H1 (cell line): ENCODE data around the gene DLK2. TPM values are rescaled to one million over a fixed set of nuclear protein-coding genes. Genes with fewer than 3 reads are reported as not detected.

Source experiments
- CTCF ChIA-PET: fragments of 300-600 bp; sonication (Branson Sonifier 250); formaldehyde crosslinking; loops from one replicate; lab custom pipeline; 2021; ENCODE audit not compliant: partially characterized antibody; lab: Charles Lee
- POLR2A ChIA-PET: fragments of 300-600 bp; sonication (Branson Sonifier 250); formaldehyde crosslinking; loops from one replicate; lab custom pipeline; 2021; ENCODE audit warnings: inconsistent platforms; ENCODE audit not compliant: partially characterized antibody; lab: Charles Lee
- DNase-seq, 2 experiments: peaks; one replicate each; pipeline versions ENCODE4 v3.0.0 to v3.0.0-alpha.2; 2010 to 2022; ENCODE audit warnings: low spot score in 2 of 2, low read depth in 1 of 2, mixed read lengths in 1 of 2
- FAIRE-seq: peaks from 2 replicates; lab custom pipeline; 2011; peaks lifted over from hg19 to GRCh38; lab: Jason Lieb, UNC
- H2AFZ ChIP-seq: 2 replicates; pipeline ENCODE4 v1.8.1; 2012; ENCODE audit warnings: low read length, inconsistent platforms
- H2AK5ac ChIP-seq: 2 replicates; pipeline ENCODE4 v1.6.1; 2013; ENCODE audit warnings: low read depth, low read length
- H2BK120ac ChIP-seq: replicated peaks from 2 replicates; pipeline ENCODE3; 2013; ENCODE audit warnings: low read depth, low read length, inconsistent platforms
- H2BK12ac ChIP-seq: 2 replicates; pipeline ENCODE4 v1.6.1; 2013; ENCODE audit warnings: low read depth, low read length
- H2BK15ac ChIP-seq: 2 replicates; pipeline ENCODE4 v1.6.1; 2013; ENCODE audit warnings: low read length
- H2BK20ac ChIP-seq: 2 replicates; pipeline ENCODE4 v1.6.1; 2013; ENCODE audit warnings: low read length
- H2BK5ac ChIP-seq: 2 replicates; pipeline ENCODE4 v1.6.1; 2013; ENCODE audit warnings: low read depth, low read length
- H3K14ac ChIP-seq: 2 replicates; pipeline ENCODE4 v1.6.1; 2013; ENCODE audit warnings: inconsistent platforms; ENCODE audit not compliant: insufficient read length
- H3K18ac ChIP-seq: 2 replicates; pipeline ENCODE4 v1.6.1; 2013; ENCODE audit warnings: low read length; ENCODE audit errors: extremely low read depth
- H3K23ac ChIP-seq: 2 replicates; pipeline ENCODE4 v1.6.1; 2013; ENCODE audit warnings: inconsistent platforms; ENCODE audit not compliant: insufficient read length
- H3K23me2 ChIP-seq: 2 replicates; pipeline ENCODE4 v1.6.1; 2013; ENCODE audit warnings: low read depth, low read length
- H3K27ac ChIP-seq: 2 replicates; pipeline ENCODE4 v1.6.1; 2011; ENCODE audit warnings: low read depth, low read length, inconsistent platforms
- H3K27me3 ChIP-seq, 4 experiments: replicated peaks in 1 of 4; 1 replicate in 1 of 4; 2 replicates in 3 of 4; pipeline versions ENCODE4 v1.6.1 to v1.8.1; 2011 to 2013; ENCODE audit warnings: low read length in 3 of 4, mild to moderate bottlenecking in 3 of 4, inconsistent platforms in 2 of 4, mixed read lengths in 2 of 4, moderate library complexity in 1 of 4; ENCODE audit not compliant: control insufficient read depth in 3 of 4, insufficient read depth in 3 of 4; ENCODE audit errors: extremely low read depth in 1 of 4
- H3K36me3 ChIP-seq, 4 experiments: 2 replicates each; pipeline versions ENCODE4 v1.6.1 to v1.8.1; 2011 to 2013; ENCODE audit warnings: mild to moderate bottlenecking in 4 of 4, low read length in 3 of 4, moderate library complexity in 2 of 4, control low read depth in 1 of 4, inconsistent platforms in 1 of 4; ENCODE audit not compliant: insufficient read depth in 4 of 4, control insufficient read depth in 2 of 4
- H3K4ac ChIP-seq: replicated peaks from 2 replicates; pipeline ENCODE3; 2013; ENCODE audit warnings: low read length, low read depth, mixed read lengths, inconsistent platforms; ENCODE audit not compliant: insufficient read length
- H3K4me1 ChIP-seq, 4 experiments: replicated peaks in 1 of 4; 1 replicate in 1 of 4; 2 replicates in 3 of 4; pipeline versions ENCODE4 v1.6.1 to v1.8.1; 2011 to 2013; ENCODE audit warnings: low read length in 3 of 4, inconsistent platforms in 2 of 4, mixed read lengths in 1 of 4; ENCODE audit not compliant: insufficient read depth in 4 of 4, control insufficient read depth in 3 of 4
- H3K4me2 ChIP-seq, 2 experiments: 2 replicates each; pipeline versions ENCODE4 v1.6.1 to v1.8.1; 2011 to 2013; ENCODE audit warnings: low read depth in 2 of 2, low read length in 2 of 2, control low read depth in 1 of 2, inconsistent platforms in 1 of 2, mild to moderate bottlenecking in 1 of 2; ENCODE audit not compliant: insufficient read depth in 1 of 2
- H3K4me3 ChIP-seq, 4 experiments: fragments of 200-600, 300-600 bp in 1 of 4; sonication (generic), shearing (Covaris generic), sonication (Bioruptor Twin) in 1 of 4; 2 replicates each; pipeline versions ENCODE4 v1.5.1 to v1.8.1; 2011 to 2016; ENCODE audit warnings: low read length in 4 of 4, low read depth in 3 of 4, control low read depth in 2 of 4, inconsistent platforms in 2 of 4, mild to moderate bottlenecking in 2 of 4, mixed read lengths in 1 of 4, moderate library complexity in 1 of 4; ENCODE audit not compliant: insufficient read depth in 2 of 4; ENCODE audit errors: extremely low read depth in 1 of 4
- H3K56ac ChIP-seq: replicated peaks from 2 replicates; pipeline ENCODE3; 2013; ENCODE audit warnings: low read depth, mild to moderate bottlenecking, mixed read lengths, low read length, inconsistent platforms; ENCODE audit not compliant: insufficient read length
- H3K79me1 ChIP-seq: 2 replicates; pipeline ENCODE4 v1.6.1; 2013; ENCODE audit warnings: low read depth, low read length, control low read depth
- H3K79me2 ChIP-seq, 2 experiments: 2 replicates each; pipeline versions ENCODE4 v1.6.1 to v1.8.1; 2012 to 2013; ENCODE audit warnings: low read length in 2 of 2, mild to moderate bottlenecking in 2 of 2, inconsistent platforms in 1 of 2; ENCODE audit not compliant: insufficient read depth in 2 of 2, control insufficient read depth in 1 of 2
- H3K9ac ChIP-seq, 4 experiments: replicated peaks in 1 of 4; 1 replicate in 1 of 4; 2 replicates in 3 of 4; pipeline versions ENCODE4 v1.6.1 to v1.8.1; 2011 to 2013; ENCODE audit warnings: low read depth in 3 of 4, low read length in 3 of 4, control low read depth in 2 of 4, mild to moderate bottlenecking in 2 of 4, moderate library complexity in 2 of 4, inconsistent platforms in 1 of 4; ENCODE audit errors: extremely low read depth in 1 of 4
- H3K9me3 ChIP-seq, 2 experiments: 2 replicates each; pipeline versions ENCODE4 v1.6.1 to v1.8.1; 2012 to 2013; ENCODE audit warnings: mild to moderate bottlenecking in 2 of 2, moderate library complexity in 2 of 2, control low read depth in 1 of 2, inconsistent platforms in 1 of 2, low read depth in 1 of 2, low read length in 1 of 2, mixed read lengths in 1 of 2; ENCODE audit not compliant: insufficient read depth in 2 of 2
- H4K20me1 ChIP-seq, 2 experiments: replicated peaks in 1 of 2; 2 replicates each; pipeline versions ENCODE3 to v1.8.1; 2011 to 2013; ENCODE audit warnings: inconsistent platforms in 2 of 2, low read length in 2 of 2, mild to moderate bottlenecking in 1 of 2; ENCODE audit not compliant: insufficient read depth in 2 of 2, control insufficient read depth in 1 of 2
- H4K5ac ChIP-seq: 2 replicates; pipeline ENCODE4 v1.6.1; 2013; ENCODE audit warnings: low read length, low read depth, mixed read lengths, inconsistent platforms; ENCODE audit not compliant: insufficient read length
- H4K8ac ChIP-seq: 2 replicates; pipeline ENCODE4 v1.8.0; 2013; ENCODE audit warnings: mild to moderate bottlenecking, moderate library complexity, low read length, inconsistent platforms; ENCODE audit not compliant: insufficient read depth; ENCODE audit errors: extremely low read depth
- H4K91ac ChIP-seq: replicated peaks from 2 replicates; pipeline ENCODE3; 2013; ENCODE audit warnings: low read length, mixed read lengths, inconsistent platforms; ENCODE audit not compliant: insufficient read length
- CTBP2 ChIP-seq: IDR thresholded peaks from 2 replicates; pipeline ENCODE4 v1.7.0; 2011; ENCODE audit warnings: borderline replicate concordance, mild to moderate bottlenecking, moderate library complexity, mixed read lengths, low read length; ENCODE audit not compliant: insufficient read depth, insufficient read length
- GABPA ChIP-seq: IDR thresholded peaks from 2 replicates; pipeline ENCODE4 v1.6.1; 2011; ENCODE audit warnings: mild to moderate bottlenecking, low read length, moderate library complexity, borderline replicate concordance; ENCODE audit not compliant: insufficient read depth
- HDAC6 ChIP-seq: IDR thresholded peaks from one replicate; pipeline ENCODE4 v1.7.1; 2012; ENCODE audit warnings: low read depth, mild to moderate bottlenecking, inconsistent platforms, low read length, moderate library complexity
- JUND ChIP-seq: IDR thresholded peaks from 2 replicates; pipeline ENCODE4 v1.6.1; 2011; ENCODE audit warnings: mild to moderate bottlenecking, improper control_type of control experiment, low read length
- POU5F1 ChIP-seq: IDR thresholded peaks from 2 replicates; pipeline ENCODE4 v1.6.1; 2011; ENCODE audit warnings: low read depth, mild to moderate bottlenecking, low read length, moderate library complexity
- RAD21 ChIP-seq, 2 experiments: IDR thresholded peaks in 1 of 2; conservative IDR thresholded peaks in 1 of 2; 2 replicates each; pipeline ENCODE4 v1.6.1; 2011; ENCODE audit warnings: low read depth in 2 of 2, low read length in 2 of 2, improper control_type of control experiment in 1 of 2, inconsistent platforms in 1 of 2, mild to moderate bottlenecking in 1 of 2, moderate library complexity in 1 of 2
- SAP30 ChIP-seq: fragments of 300-600 bp; sonication (generic); IDR thresholded peaks from 2 replicates; pipeline ENCODE4 v1.7.1; 2012; ENCODE audit warnings: low read length, moderate library complexity, mild to moderate bottlenecking, inconsistent platforms; ENCODE audit not compliant: insufficient read depth, insufficient replicate concordance
- SUZ12 ChIP-seq: fragments of 200-600 bp; sonication (generic); IDR thresholded peaks from 2 replicates; pipeline ENCODE4 v1.6.1; 2012; ENCODE audit warnings: mild to moderate bottlenecking, inconsistent platforms, low read length, moderate library complexity, mixed read lengths
- YY1 ChIP-seq: IDR thresholded peaks from 2 replicates; pipeline ENCODE4 v1.6.1; 2011; ENCODE audit warnings: low read depth, mild to moderate bottlenecking, low read length
- WGBS, 2 experiments: shearing (Covaris generic) in 1 of 2; methylation state at CpG; one replicate each; pipeline versions ENCODE4 v1.1.6 to v1.1.7; 2013 to 2015; ENCODE audit warnings: low lambda C conversion rate in 2 of 2, mixed read lengths in 2 of 2, inconsistent platforms in 1 of 2, low coverage in 1 of 2, missing lambda C conversion rate in 1 of 2; ENCODE audit not compliant: insufficient replicate concordance in 2 of 2, insufficient coverage in 1 of 2, insufficient read length in 1 of 2; ENCODE audit errors: extremely low coverage in 1 of 2, missing lambda C conversion rate in 1 of 2; 5-methylcytosine and 5-hydroxymethylcytosine counted together
- polyA plus RNA-seq, 7 experiments: library from polyadenylated mRNA; depleted of rRNA in 3 of 7; stranded (reverse) in 5 of 7; unstranded in 2 of 7; fragments of >200 nt in 5 of 7; fragments of 200-250 nt in 2 of 7; gene quantifications; 1 replicate in 5 of 7; 2 replicates in 1 of 7; 4 replicates in 1 of 7; pipeline versions ENCODE4 v1.2.1 to v1.2.3, GENCODE V29; 2011 to 2013; ENCODE audit warnings: missing spikeins in 2 of 7, mixed read lengths in 2 of 7
- total RNA-seq: library from RNA; stranded (reverse); fragmentation: NEBNext Ultra II Directional; extraction: Animal tissue kit (Norgen Biotek cat#: 25700); gene quantifications from 2 replicates; pipeline ENCODE4 v1.2.1, GENCODE V29; 2021
- TF ChIP-seq, protein P1 (sequence below): IDR thresholded peaks from 2 replicates; pipeline ENCODE4 v1.6.1; 2012; ENCODE audit warnings: inconsistent platforms

DLK2 gene
- total and polyA plus RNA-seq, 2 of the 8 experiments (the other 6 are each of a cell fraction or from before 2014, with no cell fraction given): 0.37 to 0.80 TPM

DNA sequence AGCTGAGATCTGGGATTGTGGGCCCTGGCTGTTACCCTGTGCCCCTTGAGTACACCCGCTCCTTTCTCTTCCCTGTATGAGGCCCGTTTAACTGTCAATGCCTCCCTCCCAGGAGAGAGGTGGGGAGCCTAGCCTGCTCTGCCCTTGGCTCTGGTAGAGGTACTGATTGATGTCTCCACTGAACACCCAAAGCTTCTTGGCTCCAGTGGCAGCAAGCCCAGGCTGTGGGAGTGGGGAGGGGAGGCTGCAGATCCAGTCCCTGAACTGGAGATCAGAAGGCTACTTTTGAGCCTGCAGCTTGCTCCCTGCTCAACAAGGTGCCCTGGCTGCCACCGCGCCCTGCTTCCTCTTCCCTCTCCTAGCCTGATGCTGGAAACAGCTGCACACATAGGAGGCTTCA is 47.3 kb upstream of the DLK2 start:
- no peak overlapping the region for H4K91ac ChIP-seq
- no peaks in the 10 kb centered on the region for H3K9me3 ChIP-seq
- no peak overlapping the region for H2BK5ac ChIP-seq
- peaks cover 19 to 50% (median 40%) of the 10 kb centered on the region in 4 experiments; a peak in 7 of 8 replicates for H3K36me3 ChIP-seq
- H2BK12ac ChIP-seq: no peak overlapping the region
- WGBS, 2 experiments: 87% methylated on average over 3 of the region's 4 CpGs; no CpG with 5 or more reads in 1 of the 2 experiments
- no peak for DNase-seq
- no peaks in the 10 kb centered on the region for H3K23me2 ChIP-seq
- H4K20me1 ChIP-seq: peaks cover 0 to 11% of the 10 kb centered on the region in 2 experiments
- no peaks in the 10 kb centered on the region for H3K27me3 ChIP-seq
- H2AK5ac ChIP-seq: no peak overlapping the region
- H3K4me2 ChIP-seq: no peak overlapping the region
- H3K4me1 ChIP-seq: no peaks in the 10 kb centered on the region
- H3K14ac ChIP-seq: no peak overlapping the region
- H3K4ac ChIP-seq: no peak overlapping the region
- ChIA-PET POLR2A (interaction anchor here (0.7 to 12.6 kb wide), 5 partner anchors 10 to 147 kb away, joined by 3 to 147 read pairs (median 5); partner anchors contain the start of genes POLR1C and YIPF3), CTCF (interaction anchor here (0.8 to 31.7 kb wide), 8 partner anchors 8 to 207 kb away, joined by 3 to 536 read pairs (median 5); partner anchors contain the start of genes DLK2, LRRC73 and TJAP1)
- no peak for FAIRE-seq
- no peak overlapping the region for H3K27ac ChIP-seq
- no peak overlapping the region for H2BK15ac ChIP-seq
- no peak overlapping the region for H2BK120ac ChIP-seq
- H3K79me2 ChIP-seq: no peaks in the 10 kb centered on the region
- H3K18ac ChIP-seq: no peak overlapping the region
- H3K4me3 ChIP-seq: no peak overlapping the region
- no peak overlapping the region for H2BK20ac ChIP-seq
- no peak overlapping the region for H4K5ac ChIP-seq
- H3K79me1 ChIP-seq: no peaks in the 10 kb centered on the region
- no peak overlapping the region for H2AFZ ChIP-seq
- H3K23ac ChIP-seq: no peak overlapping the region
- H3K9ac ChIP-seq: no peak overlapping the region
- no peak overlapping the region for H3K56ac ChIP-seq
- H4K8ac ChIP-seq: no peak overlapping the region
- TF ChIP-seq JUND (no peak), YY1 (no peak), SUZ12 (no peak), GABPA (no peak), RAD21 (IDR thresholded peaks at IDR 0.05 in 1 of 2, conservative IDR thresholded peaks at IDR 0.05 in 1 of 2; ENCODE audit: low read depth in 2 of 2, low read length in 2 of 2) (no peak), SAP30 (no peak), POU5F1 (no peak), CTBP2 (no peak), HDAC6 (no peak)
- TF ChIP-seq, protein P1, sequence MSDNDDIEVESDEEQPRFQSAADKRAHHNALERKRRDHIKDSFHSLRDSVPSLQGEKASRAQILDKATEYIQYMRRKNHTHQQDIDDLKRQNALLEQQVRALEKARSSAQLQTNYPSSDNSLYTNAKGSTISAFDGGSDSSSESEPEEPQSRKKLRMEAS: no peak
